NCI-H345 (cell line): ENCODE results near the gene C4orf51.

Experiments
- DNase-seq: peaks from one replicate; lab custom pipeline; 2025; lab: John Stamatoyannopoulos, UW

The C4orf51 gene

DNA sequence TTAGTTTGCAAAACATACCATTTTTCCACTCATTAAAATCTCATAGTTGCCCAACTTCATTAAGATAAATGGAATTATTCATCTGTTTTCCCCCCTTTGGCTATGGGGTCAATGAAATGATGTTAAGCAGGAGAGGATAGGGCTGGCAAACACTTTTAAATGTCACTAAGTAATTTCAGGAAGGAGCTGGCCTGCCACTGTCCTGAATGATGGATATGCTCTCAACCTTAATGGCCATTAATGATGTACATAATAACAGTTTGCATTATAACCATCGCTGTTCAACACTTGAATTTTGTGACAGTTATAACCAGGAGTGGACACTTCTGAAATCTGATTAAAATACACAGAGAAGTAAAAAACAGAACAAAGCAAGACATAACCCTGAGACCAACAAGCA, 77.2 kb downstream of the C4orf51 start:
- no peak for DNase-seq

DNA sequence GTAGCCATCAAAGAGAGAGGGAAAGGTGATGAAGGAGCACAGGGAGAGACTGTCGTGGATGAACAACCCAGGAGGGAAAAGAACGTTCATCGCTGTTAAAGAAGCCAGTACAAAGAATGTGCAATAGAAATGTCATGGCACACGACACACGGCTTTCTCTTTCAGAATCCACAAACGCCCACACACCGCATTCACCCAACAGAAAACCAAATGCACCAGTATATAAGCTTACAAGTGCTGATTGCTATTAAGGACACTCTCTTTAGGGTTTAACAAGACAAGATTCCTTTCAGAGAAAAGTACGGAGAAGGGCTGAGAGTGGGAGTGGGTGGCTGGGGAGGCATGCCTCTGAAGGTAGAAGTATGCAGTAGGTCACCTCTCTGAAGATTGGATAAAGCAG, 80.2 kb downstream of the C4orf51 start:
- DNase-seq: no peak

DNA sequence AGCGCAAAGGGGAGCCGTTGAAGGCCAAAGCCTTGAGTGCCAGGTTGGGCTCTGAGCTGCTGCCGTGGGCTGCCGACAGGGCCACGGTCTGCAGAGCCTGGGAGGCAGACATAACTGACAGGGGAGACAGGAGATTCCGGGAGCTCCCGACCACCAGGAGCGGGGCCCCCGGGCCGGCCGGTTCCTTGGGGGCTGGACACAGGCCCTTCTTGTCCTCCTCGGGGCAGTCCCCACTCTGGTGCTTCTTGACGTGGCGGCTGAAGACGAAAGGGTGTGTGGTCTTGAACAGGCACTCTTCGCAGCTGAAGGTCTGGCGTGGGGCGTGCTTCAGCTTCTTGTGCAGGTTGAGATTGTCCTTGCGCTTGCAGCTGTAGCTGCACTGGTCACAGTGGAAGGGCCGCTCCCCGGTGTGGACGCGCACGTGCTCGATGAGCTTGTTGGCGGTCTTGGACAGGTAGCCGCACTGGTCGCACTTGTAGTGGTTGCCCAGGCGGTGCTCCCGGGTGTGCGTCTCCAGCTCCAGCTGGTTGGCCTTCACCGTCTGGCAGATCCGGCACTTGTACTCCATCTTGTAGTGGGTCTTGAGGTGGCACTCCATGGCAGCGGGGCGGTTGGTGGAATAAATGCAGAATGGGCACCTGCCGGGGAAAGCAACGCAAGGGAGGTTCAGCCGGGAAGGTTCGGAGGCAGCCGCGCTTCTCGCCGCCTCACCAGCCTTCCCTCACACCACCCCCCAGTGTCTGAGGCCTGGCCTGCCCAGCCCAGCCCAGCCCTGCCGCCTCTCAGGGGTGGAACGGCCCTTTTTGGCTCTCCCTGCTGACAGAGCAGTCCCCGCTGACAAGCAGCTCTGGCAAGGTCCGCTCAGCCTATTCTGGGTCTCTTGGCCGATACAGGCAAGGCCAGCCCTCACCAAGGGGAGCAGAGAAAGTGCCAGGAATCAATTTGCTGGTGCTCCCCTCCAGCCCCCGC, 81.3 kb downstream of the C4orf51 start:
- no peak for DNase-seq

DNA sequence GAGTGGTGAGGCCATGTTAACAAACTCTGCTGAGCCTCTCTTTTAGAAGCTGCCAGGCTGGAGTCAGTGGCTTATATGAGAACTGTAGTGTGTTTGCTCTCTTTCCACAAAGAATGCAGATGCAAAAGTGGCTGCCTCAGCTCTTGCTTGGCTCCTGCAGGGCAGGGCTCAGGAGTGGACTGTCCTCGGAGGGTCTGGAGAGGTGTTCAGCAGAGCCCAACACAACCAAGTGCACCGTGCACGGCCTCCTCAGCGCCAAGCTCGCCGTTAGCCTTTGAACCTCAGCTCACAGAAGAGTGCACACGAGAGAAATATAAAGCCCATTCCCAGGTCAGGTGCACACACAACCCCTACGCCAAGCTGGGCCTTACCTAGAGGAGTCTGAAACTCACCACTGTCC, 82.8 kb downstream of the C4orf51 start:
- no peak for DNase-seq

DNA sequence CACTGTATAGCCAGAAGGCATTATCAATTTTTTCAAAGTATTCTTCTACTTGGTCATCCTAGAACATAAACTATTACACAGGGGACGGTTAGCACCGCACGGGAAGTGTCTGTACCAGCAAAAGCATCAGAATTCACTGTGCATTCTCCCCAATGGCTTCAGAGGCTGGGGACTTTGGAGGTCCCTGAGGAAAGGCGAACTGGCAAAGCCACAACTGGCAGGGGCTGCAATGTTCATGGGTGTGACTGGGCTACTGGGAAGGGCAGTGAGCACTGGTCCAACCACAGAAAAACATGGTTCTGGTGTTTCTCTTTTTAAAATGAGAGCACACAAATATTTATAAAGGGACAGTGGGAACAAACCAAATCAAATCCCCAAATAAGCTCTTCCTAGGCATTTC, 83.5 kb downstream of the C4orf51 start:
- DNase-seq: no peak

DNA sequence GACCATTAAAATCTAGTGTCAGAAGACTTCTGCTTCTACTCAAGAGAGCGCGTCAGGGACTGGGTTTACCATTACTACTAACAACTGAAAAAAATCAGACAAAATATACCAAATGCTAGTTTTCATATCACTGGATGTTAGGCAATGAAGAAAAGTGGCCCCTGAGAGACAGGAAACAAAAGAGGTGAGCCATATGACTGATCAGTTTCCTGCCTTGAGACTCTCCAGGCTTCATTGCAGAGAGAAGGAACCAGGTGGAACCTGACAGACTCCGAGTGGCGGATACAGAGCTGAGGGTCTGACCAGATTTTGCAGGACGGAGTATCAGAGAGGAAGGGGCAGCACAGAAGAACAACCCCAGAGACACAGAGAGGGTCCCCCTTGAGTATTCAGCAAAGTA, 86.3 kb downstream of the C4orf51 start:
- no peak for DNase-seq

DNA sequence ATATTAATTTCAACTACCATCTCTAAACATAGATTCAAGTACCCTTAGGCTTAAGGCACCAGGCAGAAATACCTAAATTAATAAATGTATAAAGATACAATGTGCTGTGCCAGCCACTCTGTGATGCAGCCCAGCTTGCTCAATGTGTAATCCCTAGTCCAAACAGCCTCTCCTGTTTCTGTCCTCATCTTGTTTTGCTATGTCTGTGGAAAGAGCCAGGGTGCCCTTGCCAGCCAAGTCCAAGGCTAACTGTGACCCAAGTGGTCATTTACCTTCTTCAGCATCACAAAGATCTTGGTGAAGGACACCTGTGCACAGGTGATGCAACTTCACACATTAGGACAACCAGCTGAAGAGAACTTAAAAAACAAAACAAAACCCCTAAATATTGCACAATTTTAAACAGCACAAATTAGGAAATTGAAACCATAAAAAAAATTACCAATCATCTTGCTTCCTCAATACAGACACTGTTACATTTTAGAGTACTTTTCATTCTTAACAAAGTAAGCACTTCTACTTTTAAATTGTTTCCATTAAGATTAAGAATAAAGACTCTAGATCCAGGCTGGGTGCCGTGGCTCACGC, 89.6 kb downstream of the C4orf51 start:
- DNase-seq: no peak

DNA sequence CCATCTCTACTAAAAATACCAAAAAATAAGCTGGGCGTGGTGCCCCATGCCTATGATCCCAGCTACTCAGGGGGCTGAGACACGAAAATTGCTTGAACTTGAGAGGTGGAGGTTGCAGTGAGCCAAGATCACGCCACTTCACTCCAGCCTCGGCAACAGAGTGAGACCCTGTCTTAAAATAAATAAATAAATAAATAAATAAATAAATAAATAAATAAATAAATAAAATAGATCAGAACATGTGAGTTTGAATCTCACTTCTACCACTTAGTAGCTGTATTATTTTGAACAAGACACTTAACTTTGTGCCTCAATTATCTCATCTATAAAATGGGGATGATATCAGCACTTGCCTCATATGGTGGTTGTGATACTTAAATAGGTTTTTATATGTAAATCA, 90.2 kb downstream of the C4orf51 start:
- DNase-seq: no peak

DNA sequence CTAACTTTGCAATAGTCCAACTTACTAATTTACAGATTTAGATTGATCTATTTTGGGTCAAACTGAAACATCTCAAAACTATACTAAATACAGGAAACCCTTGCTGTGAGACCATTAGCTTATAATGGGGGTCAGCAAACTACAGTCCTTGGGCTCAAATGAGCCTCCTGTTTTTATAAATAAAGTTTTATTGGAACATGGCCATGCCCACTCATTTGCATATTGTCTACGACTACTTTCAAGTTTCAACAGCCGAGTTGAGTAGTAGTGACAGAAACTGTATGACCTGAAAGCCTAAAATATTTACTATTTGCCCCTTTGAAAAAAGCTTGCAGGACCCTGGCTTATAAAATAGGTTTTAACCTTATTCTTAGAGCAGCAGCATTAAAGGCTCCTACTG, 92.4 kb downstream of the C4orf51 start:
- no peak for DNase-seq

DNA sequence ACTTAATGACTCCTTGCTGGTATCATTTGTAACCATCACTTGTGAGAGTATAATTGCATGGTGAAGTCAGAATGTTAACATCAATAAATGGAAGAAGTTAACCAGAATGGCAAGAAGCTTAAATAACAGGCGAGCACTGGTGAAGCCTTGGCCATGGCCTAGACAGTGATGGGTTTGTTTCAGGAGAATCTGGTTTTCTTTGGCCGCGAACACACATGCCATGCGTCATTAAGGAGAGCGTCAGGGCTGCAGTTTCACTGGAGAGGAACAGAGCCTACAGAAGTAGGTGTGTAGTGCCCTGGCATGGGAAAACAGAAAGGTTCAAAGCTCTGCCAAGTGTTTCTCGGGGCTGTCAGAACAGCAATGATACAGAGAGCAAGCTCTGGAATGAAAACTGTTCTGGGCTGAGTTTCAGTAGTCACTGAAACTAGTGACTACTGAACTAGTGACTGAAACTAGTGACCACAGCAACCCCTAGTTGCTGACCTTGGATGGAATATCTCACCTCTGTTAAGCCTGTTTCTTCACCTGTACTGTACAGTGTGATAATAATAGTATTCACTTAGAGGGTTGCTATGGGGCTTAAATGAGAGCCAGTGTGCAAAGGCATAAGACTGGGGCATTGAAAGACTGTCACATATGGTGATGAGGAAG, 93.8 kb downstream of the C4orf51 start:
- no peak for DNase-seq

DNA sequence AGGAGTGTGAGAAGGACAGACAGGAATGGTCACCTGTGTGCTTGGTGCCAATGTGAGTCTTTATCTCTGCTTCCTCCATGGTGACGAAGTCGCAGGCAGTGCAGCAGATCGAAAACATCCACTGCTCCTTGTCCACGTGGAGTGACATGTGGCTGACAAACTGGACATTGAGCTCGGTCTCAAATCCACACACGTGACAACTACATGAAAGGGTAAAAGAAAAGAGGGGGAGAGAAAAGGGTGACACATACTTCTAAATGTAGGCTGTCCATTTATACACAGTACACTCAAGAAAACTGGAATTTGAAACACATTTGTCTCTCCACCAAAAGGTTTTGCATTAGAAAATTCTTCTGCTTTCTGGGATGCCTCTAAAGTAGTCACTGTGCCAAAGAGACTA, 94.5 kb downstream of the C4orf51 start:
- DNase-seq: no peak

DNA sequence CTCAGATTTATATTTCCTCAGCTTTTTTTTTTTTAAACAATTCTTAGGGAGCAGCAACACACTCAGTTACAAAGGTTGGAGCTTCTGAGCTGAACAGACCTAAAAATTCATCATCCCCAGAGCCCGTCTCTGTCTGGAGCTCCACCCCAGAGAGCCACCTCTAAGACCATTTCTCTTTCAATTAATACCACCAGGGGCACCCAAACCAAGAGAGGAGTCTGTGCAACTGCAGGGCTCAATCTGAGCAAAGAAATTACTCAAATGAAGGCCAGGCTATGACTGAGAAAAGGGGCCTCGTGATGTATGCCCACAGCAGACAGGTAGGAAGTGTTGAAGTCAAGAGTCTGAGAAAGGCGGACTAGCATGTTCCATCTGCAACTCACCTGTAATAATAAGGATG, 95.5 kb downstream of the C4orf51 start:
- DNase-seq: no peak

DNA sequence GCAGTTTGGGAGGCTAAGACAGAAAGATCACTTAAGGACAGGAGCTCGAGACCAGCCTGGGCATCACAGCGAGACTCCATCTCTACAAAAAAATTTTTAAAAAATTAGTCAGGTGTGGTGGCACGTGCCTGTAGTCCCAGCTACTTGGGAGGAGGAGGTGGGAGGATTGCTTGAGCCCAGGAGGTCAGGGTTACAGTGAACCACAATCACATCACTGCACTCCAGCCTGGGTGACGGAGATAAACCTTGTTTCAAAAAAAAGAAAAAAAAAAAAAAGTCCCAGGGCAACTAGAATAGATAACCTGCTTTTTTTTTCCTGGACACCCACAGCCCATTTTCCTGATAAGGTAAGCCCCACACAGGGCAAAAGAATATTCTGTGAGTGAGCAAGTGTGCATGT, 96.3 kb downstream of the C4orf51 start:
- DNase-seq: no peak

DNA sequence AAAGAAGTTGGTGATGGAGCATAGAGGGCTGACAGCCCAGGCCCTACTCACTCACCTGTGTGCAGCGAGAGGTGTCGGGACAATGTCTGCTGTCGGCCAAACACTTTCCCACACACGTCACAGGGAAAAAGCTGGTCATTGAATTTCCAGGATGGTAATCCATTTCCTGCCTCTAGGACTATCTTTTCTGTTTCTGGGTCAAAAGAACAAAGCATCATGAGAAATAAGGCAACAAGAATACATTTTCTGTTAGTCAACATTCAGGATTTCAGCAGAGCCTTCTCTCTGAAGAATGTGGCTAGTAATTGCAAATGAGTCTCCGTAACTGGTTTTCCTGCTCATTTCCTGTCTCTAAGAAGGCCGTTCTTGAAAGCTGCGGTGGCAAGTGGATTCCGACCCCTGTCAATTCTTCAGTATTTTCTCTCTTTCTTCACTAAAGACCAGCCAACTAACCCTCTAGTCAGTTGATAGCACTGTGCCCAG, 99.4 kb downstream of the C4orf51 start:
- no peak for DNase-seq

DNA sequence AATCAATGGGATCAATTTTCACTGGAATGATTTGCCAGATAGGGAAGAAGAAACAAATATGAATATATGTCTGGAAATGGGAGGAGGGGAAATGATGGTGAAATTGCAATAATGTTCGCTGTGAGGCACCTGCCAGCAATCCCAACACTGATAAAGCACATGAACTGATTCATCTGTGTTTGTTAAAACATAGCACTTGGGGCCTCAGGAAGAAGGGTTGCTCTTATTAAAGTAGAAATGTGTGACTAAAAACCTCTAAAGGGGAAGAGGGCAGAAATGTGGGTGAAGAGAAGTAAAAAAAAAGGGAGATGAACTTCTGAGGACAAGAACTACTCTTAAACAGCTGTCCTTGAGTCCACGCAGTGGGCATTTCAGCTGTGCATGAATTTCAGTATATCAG, 101.4 kb downstream of the C4orf51 start:
- DNase-seq: no peak
